WERI-Rb-1 (cell line): Measurements from ENCODE around the gene KCNB1.

ENCODE experiments used
- DNase-seq: peaks from one replicate; pipeline ENCODE4 v3.0.0-alpha.2; 2020
- H3K27ac ChIP-seq: fragments of 250-450 bp; sonication (Bioruptor Pico); 2 replicates; pipeline ENCODE4 v1.5.1; 2020; ENCODE audit warnings: mild to moderate bottlenecking, moderate library complexity
- H3K27me3 ChIP-seq: fragments of 250-450 bp; sonication (Bioruptor Pico); 2 replicates; pipeline ENCODE4 v1.5.1; 2021; ENCODE audit warnings: mild to moderate bottlenecking, low read depth, moderate library complexity; ENCODE audit not compliant: insufficient read depth, severe bottlenecking
- H3K36me3 ChIP-seq: fragments of 250-450 bp; sonication (Bioruptor Pico); 2 replicates; pipeline ENCODE4 v1.5.1; 2020; ENCODE audit warnings: mild to moderate bottlenecking, moderate library complexity
- H3K4me3 ChIP-seq: 2 replicates; pipeline ENCODE4 v1.5.1; 2011; ENCODE audit warnings: low read depth, mild to moderate bottlenecking, control low read depth, low read length
- H3K9me3 ChIP-seq: fragments of 250-450 bp; sonication (Bioruptor Pico); 2 replicates; pipeline ENCODE4 v1.5.1; 2021; ENCODE audit warnings: mild to moderate bottlenecking, moderate library complexity; ENCODE audit not compliant: severe bottlenecking
- CTCF ChIP-seq: IDR thresholded peaks from 2 replicates; pipeline ENCODE4 v1.5.1; 2011; ENCODE audit warnings: low read depth, mild to moderate bottlenecking, control low read depth, inconsistent platforms, low read length

Gene KCNB1

DNA sequence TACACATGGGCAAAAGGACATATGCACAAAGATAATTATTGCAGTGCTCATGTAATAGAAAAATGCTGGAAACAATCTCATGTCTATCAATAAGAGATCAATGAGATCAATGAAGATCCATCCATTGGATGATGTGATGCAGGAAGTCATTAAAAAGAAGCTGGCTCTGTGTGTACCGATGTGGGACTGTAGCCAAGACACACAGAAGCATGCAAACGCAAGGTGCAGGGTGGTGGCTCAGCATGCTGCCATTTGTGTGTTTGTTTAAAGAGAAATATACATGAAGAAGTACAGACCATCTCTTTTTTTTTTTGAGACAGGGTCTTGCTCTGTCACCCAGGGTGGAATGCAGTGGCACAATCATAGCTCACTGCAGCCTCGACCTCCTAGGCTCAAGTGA lies 33.1 kb upstream of the KCNB1 start:
- DNase-seq, result no peak

DNA sequence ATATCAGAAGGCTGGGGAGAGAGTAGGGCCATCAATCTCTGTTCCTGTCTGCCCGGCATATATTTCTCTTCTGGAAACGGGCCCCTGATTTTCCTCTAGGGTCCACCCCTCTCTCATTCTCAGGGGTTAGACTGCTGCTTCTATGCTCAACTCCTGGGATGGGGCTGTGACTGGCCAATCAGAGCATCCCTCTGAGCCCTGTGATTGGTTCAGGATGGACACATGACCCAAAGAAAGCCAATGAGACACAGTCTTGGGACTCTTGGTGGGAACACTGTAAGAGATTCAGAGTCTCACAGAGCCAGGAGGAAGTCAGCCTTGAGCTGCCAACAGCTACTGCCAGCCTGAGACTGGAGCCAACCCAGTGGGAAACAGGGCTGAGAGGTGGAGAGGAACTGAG lies 31.0 kb upstream of the KCNB1 start:
- Histone ChIP-seq H3K4me3 (no peak overlapping the region), H3K27me3 (no peaks in the 10 kb centered on the region), H3K27ac (no peak overlapping the region), H3K36me3 (no peaks in the 10 kb centered on the region), H3K9me3 (no peaks in the 10 kb centered on the region)
- DNase-seq, result no peak
- no peak for TF ChIP-seq CTCF

More for the DNA sequence above, 33.1 kb upstream of the KCNB1 start:
- Histone ChIP-seq H3K27ac (no peak overlapping the region), H3K27me3 (no peaks in the 10 kb centered on the region), H3K4me3 (no peak overlapping the region), H3K36me3 (no peaks in the 10 kb centered on the region), H3K9me3 (no peaks in the 10 kb centered on the region)
- no peak for TF ChIP-seq CTCF

DNA sequence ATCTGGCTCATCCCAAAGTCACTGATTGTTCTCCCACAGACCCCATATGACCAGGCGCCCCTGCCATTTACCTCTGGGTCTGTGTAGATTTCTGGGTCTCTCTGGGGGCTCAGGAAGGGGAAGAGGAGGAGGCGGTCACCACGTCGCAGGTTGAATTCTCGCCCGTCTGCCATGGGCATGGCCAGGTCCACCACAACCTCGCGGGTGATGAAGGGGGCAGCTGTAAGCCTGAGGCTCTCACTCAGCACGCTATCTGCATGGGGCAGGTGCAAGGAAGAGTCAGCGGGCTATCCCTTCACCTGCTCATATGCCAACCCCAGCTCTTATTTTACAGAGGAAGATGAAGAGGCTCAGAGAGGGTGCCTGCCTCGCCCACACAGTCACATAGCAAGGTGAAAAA lies 30.5 kb upstream of the KCNB1 start:
- TF ChIP-seq CTCF, result no peak
- H3K4me3 ChIP-seq, result no peak overlapping the region
- H3K27me3 ChIP-seq, result no peaks in the 10 kb centered on the region
- no peak overlapping the region for H3K27ac ChIP-seq
- no peak for DNase-seq
- no peaks in the 10 kb centered on the region for H3K9me3 ChIP-seq
- no peaks in the 10 kb centered on the region for H3K36me3 ChIP-seq

DNA sequence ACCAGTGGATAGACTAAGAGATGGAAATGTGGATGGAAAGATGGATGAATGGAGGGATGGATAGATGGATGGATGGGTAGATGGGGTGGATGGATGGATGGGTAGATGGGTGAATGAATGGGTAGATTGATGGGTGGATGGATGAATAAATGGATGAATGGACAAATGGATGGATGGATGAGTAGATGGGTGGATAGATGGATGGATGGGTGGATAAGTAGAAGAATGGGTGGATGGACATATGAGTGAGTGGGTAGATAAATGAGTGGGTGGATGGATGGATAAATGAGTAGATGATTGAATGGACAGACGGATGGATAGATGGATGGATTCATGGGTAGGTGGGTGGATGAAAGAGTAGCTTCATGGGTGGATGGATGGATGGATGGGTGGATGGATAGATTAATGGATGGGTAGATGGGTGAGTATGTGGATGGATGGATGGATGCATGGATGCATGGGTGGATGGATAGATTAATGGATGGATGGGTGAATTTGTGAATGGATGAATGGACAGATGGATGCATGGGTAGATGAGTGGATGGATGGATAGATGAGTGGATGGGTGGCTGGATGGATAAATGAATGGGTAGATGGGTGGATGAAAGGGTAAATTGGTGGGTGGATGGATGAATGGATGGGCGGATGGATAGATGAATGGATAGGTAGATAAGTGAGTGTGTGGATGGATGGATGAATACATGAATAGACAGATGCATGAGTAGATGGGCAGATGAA lies 29.5 kb upstream of the KCNB1 start:
- no peak for DNase-seq
- Histone ChIP-seq H3K4me3 (no peak overlapping the region), H3K9me3 (no peaks in the 10 kb centered on the region), H3K27ac (no peak overlapping the region), H3K27me3 (no peaks in the 10 kb centered on the region), H3K36me3 (no peaks in the 10 kb centered on the region)
- no peak for TF ChIP-seq CTCF

- Histone ChIP-seq H3K9me3 (no peaks in the 10 kb centered on the region), H3K27ac (no peak overlapping the region), H3K4me3 (no peak overlapping the region), H3K36me3 (no peaks in the 10 kb centered on the region), H3K27me3 (no peaks in the 10 kb centered on the region)
- no peak for DNase-seq
- TF ChIP-seq CTCF, result no peak
Measured at GRCh38 chr20:49510562-49511122, 28.2 kb upstream of the KCNB1 start.
